GM12878 (cell line): Measurements from ENCODE around the gene PGA4.

Source experiments
- BRCA1 ChIP-seq: IDR thresholded peaks from 2 replicates; pipeline ENCODE4 v1.6.1; 2011; ENCODE audit warnings: low read depth, low read length, improper control_type of control experiment
- CTCF ChIP-seq, 3 experiments: IDR thresholded peaks in 2 of 3; conservative IDR thresholded peaks in 1 of 3; 2 replicates each; pipeline ENCODE4 v1.5.1; 2011; ENCODE audit warnings: low read depth in 3 of 3, low read length in 3 of 3, mild to moderate bottlenecking in 3 of 3, control low read depth in 2 of 3, moderate library complexity in 2 of 3, inconsistent platforms in 1 of 3, mixed read lengths in 1 of 3; ENCODE audit not compliant: control insufficient read depth in 2 of 3, insufficient read depth in 1 of 3; ENCODE audit errors: extremely low read depth in 1 of 3
- MEF2A ChIP-seq: IDR thresholded peaks from 2 replicates; pipeline ENCODE4 v1.6.1; 2011; ENCODE audit warnings: low read depth, mild to moderate bottlenecking, low read length, moderate library complexity; ENCODE audit not compliant: insufficient read depth
- SREBF1 ChIP-seq: IDR thresholded peaks from 2 replicates; pipeline ENCODE4 v1.6.1; 2012; ENCODE audit warnings: mild to moderate bottlenecking, low read length

DNA sequence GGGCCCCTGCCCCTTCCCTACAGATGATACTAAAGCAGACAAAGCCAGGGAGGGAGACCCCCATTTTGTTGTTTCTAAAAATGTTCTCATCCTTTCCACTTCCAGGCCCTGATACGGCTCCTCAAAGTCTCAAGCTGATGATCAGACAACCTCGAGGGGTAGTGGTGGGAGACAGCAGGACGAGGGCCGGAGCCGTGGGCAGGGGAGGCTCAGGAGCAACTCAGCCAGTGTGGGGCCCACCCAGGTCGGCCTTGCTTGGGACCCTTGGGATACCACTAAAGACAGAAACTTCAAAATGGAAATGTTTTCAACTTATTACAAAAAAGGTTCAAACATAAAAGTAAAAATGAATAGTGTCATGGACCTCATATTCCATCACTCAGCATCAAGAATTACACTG, 45.7 kb upstream of the PGA4 start:
- TF ChIP-seq MEF2A: no peak
- no peak for TF ChIP-seq BRCA1
- TF ChIP-seq CTCF (IDR thresholded peaks at IDR 0.05 in 2 of 3, conservative IDR thresholded peaks at IDR 0.05 in 1 of 3; ENCODE audit: control insufficient read depth in 2 of 3, extremely low read depth in 1 of 3, insufficient read depth in 1 of 3, low read depth in 3 of 3, low read length in 3 of 3): no peak
- TF ChIP-seq SREBF1: no peak
